ENCODE results near the gene TTC23L. TPM values are rescaled to one million over a fixed set of nuclear protein-coding genes. Genes with fewer than 3 reads are reported as not detected.

The TTC23L gene
- polyA plus RNA-seq, 1 donor, result 5.0 TPM

- no peak for DNase-seq
Observed at GRCh38 chr5:34832568-34832967, 6.4 kb upstream of the TTC23L start.

- DNase-seq, result no peak
Observed at GRCh38 chr5:34833090-34833489, 5.9 kb upstream of the TTC23L start.

GRCh38 chr5:34833976-34834793 lies 4.8 kb upstream of the TTC23L start:
- no peak for DNase-seq

- no peak for DNase-seq
Observed at GRCh38 chr5:34834794-34835089, 4.2 kb upstream of the TTC23L start.

GRCh38 chr5:34835664-34836063 lies 3.3 kb upstream of the TTC23L start:
- DNase-seq, result no peak

- no peak for DNase-seq
Observed at GRCh38 chr5:34841816-34842215, 2.9 kb downstream of the TTC23L start.

GRCh38 chr5:34842554-34842953 lies 3.6 kb downstream of the TTC23L start:
- DNase-seq, result no peak

- no peak for DNase-seq
Observed at GRCh38 chr5:34843497-34843896, 4.5 kb downstream of the TTC23L start.

- no peak for DNase-seq
Observed at GRCh38 chr5:34844106-34844505, 5.1 kb downstream of the TTC23L start.

GRCh38 chr5:34844999-34845398 lies 6.0 kb downstream of the TTC23L start:
- no peak for DNase-seq

GRCh38 chr5:34847056-34847455 lies 8.1 kb downstream of the TTC23L start:
- no peak for DNase-seq

- DNase-seq, result no peak
Observed at GRCh38 chr5:34847552-34847951, 8.6 kb downstream of the TTC23L start.

- no peak for DNase-seq
Observed at GRCh38 chr5:34848230-34848629, 9.3 kb downstream of the TTC23L start.

GRCh38 chr5:34849253-34849652 lies 10.3 kb downstream of the TTC23L start:
- DNase-seq, result no peak

GRCh38 chr5:34854459-34855174 lies 15.7 kb downstream of the TTC23L start:
- no peak for DNase-seq

GRCh38 chr5:34857161-34857560 lies 18.2 kb downstream of the TTC23L start:
- no peak for DNase-seq

GRCh38 chr5:34857894-34858293 lies 18.9 kb downstream of the TTC23L start:
- no peak for DNase-seq

GRCh38 chr5:34858790-34859189 lies 19.8 kb downstream of the TTC23L start:
- no peak for DNase-seq

GRCh38 chr5:34859253-34859652 lies 20.3 kb downstream of the TTC23L start:
- no peak for DNase-seq

- no peak for DNase-seq
Observed at GRCh38 chr5:34863946-34864345, 25.0 kb downstream of the TTC23L start.

- DNase-seq, result no peak
Observed at GRCh38 chr5:34865091-34865490, 26.1 kb downstream of the TTC23L start.

- no peak for DNase-seq
Observed at GRCh38 chr5:34866989-34867471, 28.1 kb downstream of the TTC23L start.

GRCh38 chr5:34867660-34868059 lies 28.7 kb downstream of the TTC23L start:
- no peak for DNase-seq

GRCh38 chr5:34868791-34869190 lies 29.8 kb downstream of the TTC23L start:
- DNase-seq, result no peak
